GM20431 (cell line): ENCODE data around the gene LTF.
"Not testable (repeated sequence)": the region's sequence is repeated elsewhere in the genome, so short reads cannot be mapped to it uniquely, and the experiment has no call there.

Experiments
- in situ Hi-C: fragments of 300-500 bp; cut with MseI, MboI; formaldehyde crosslinking; loops from one replicate; pipeline ENCODE4 v1.15.0; 2020; ENCODE audit warnings: low sequenced_read_pairs; ENCODE audit not compliant: unreplicated experiment

The LTF gene

GRCh38 chr3:46464326-46465195 is at the start of gene LTF:
Gene LTF, minus strand, starts transcription at chr3:46464905. Its CDS starts 38 bp downstream, at chr3:46464867.
- in situ Hi-C loops: no loop called here

DNA sequence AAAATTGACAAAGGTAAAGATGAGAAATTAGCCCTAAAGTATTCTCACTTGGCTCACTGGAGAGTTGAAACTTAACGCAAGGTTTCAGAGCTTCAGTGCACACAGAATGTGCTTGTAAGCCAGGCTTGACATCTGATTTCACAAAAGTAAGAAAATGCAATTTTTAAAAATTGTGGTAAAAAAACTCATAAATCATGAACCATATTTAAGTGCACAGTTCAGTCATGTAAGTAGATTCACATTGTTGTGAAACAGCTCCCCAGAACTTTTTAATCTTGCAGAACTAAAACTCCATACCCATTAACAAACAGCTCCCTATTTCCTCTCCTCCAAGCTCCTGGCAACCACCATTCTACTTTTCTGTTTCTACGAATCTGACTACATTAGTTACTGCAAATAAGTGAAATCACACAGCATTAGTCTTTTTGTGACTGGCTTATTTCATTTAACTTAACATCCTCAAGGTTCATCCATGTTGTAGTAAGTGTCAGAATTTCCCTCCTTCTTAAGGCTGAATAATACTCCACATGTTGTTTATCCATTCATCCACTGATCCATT is 47.6 kb upstream of the LTF start:
- in situ Hi-C loops: no loop called here

- in situ Hi-C loops: no loop called here
These were observed 45.0 kb upstream of the LTF start for GRCh38 chr3:46509661-46510187.

- in situ Hi-C loops: no loop called here
These were observed 44.3 kb upstream of the LTF start for GRCh38 chr3:46508850-46509591.

- in situ Hi-C loops: no loop called here
These were observed 41.8 kb upstream of the LTF start for GRCh38 chr3:46506526-46506925.

DNA sequence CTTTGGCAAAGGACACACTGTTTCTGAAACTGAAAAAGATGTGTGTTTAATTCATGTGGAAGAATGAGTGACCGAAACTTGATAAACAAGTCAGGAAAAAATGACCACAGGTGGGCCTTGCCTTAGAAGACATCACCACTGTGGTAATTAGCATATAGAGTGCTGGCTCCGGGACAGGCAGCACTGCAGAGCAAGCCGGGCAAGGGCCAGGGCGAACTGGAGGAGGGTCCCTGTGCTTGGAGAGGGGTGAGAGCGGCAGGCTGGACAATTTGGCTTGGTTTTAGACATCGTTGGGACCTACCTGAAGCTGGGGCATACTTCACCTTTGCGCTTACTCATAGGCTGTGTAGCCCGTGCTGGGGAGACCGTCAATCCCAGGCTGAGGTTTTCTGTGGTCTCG is 41.2 kb upstream of the LTF start:
- in situ Hi-C loops: no loop called here

- in situ Hi-C loops: no loop called here
These were observed 40.1 kb upstream of the LTF start for GRCh38 chr3:46504789-46505188.

GRCh38 chr3:46503200-46503874 is 38.6 kb upstream of the LTF start:
- in situ Hi-C loops: no loop called here

DNA sequence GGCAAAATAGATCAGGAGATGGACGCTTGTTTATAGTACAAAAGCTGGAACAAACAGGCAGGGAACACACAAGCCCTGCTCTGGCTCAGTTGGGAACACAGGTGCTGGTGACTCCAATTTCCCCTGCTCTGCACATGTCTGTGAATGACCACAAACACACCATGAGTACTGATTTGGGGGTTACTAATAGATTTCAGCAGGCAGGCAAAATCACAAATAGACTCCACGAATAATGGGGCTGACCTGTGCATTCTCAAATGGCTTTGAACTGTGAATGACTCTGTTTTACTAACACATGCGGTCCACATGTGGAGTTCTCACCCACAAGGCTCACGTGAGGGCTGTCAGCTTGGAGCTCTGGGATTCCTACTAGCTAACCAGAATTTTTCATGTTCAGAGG is 37.0 kb upstream of the LTF start:
- in situ Hi-C loops: no loop called here

DNA sequence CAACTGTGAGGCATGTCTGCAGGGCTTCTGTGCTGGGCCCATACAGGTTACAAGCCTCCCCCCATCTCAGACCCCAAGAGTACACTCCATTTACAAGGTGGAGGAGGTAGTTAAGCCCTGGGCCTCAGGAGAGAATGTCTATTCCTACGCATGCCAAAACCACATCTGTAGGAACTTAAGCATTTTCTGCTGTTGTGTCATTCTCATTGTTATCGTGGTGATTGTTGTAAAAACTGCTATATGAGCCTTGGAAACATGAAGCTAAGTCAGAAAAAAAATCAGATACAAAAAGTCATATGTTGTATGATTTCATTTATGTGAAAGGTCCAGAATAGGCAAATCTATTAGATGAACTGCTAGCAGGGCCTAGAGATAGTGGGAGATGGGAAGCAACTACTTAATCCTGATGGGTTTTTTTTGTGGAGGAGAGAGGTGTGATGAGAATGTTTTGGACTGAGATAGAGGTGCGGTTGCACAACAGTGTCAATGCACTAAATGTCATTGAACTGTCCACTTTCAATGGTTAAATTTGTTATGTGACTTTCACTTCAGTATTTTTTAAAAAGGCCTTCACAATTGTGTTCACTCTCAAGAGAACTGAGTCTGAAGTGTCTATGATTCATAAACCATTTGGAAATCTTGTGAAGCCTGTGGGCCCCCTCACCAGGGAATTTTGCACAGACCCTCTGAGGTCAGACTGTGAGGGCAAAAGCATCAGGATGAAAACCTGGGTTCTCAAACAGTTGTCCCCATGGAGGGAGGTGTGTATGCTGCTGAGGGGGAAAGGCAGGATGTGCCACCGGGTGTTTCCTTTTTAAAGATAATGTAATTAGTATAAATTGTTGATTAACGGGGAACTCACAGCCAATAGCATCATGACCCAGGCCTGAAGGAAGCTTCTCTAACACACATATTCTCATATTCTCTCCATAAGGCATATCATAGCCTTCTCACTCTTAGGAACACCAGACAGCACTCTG is 36.2 kb upstream of the LTF start:
- in situ Hi-C loops: no loop called here

DNA sequence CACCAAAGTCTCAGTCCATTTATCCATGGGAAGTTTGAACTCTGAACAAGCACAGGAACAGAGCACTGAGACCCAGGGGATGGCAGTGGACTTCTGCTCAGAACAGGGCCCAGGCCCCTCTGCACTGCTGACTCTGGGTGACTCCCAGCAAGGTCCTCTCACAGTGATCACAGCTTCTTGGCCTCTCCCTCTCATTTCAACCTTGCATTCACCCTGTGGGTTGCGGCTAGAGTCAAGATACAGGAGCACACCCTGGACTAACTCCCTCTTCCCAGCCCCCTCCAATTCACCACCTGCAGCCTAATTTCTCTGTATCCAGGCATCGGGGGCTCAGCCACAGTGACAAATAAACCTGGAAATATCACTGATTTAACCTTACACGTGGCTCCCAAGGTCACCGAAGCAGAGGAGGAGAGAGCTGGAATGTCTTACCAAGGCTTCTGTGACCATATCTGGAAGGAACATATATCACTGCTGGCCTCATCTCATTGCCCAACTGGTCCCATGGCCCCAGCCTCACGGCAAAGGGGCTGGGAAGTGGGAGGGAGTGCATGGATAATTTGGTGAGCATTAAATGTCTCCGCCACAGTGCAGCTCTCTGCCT is 34.3 kb upstream of the LTF start:
- in situ Hi-C loops: no loop called here

DNA sequence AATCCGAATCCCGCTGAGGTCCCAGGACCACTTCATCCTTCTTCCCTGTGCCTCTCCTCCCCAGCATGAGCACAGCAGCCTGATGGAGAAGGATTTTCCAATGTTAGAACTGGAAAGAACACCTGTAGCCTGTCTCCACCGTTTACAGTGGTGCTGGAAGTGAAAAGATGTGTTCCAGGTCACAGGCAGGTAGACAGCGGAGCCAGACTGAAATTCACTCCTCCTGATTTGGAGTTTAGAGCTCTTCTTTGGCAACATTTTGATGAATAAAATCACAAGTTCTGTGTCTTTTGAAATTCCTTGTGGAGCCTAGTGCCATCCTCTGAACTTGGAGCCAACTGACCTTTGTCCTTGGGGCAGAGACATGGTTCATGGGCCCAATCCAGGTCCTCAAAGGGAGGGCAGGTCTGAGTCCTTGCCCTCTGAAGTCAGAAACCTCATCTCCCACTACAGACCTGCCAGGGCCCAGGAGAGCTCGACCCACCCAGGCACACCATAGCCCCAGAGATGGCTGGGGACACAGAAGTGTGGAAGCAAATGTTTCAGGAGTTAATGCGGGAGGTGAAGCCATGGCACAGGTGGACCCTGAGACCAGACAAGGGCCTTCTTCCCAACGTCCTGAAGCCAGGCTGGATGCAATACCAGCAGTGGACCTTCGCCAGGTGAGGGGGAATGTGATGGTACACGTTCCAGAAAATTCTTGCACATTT is 33.0 kb upstream of the LTF start, which contains the start of gene RTP3:
TSS of gene RTP3 (plus strand) at position 421 of the 710 bp plus-strand sequence. CDS start at position 508, 87 bp downstream.
- in situ Hi-C loops: no loop called here

DNA sequence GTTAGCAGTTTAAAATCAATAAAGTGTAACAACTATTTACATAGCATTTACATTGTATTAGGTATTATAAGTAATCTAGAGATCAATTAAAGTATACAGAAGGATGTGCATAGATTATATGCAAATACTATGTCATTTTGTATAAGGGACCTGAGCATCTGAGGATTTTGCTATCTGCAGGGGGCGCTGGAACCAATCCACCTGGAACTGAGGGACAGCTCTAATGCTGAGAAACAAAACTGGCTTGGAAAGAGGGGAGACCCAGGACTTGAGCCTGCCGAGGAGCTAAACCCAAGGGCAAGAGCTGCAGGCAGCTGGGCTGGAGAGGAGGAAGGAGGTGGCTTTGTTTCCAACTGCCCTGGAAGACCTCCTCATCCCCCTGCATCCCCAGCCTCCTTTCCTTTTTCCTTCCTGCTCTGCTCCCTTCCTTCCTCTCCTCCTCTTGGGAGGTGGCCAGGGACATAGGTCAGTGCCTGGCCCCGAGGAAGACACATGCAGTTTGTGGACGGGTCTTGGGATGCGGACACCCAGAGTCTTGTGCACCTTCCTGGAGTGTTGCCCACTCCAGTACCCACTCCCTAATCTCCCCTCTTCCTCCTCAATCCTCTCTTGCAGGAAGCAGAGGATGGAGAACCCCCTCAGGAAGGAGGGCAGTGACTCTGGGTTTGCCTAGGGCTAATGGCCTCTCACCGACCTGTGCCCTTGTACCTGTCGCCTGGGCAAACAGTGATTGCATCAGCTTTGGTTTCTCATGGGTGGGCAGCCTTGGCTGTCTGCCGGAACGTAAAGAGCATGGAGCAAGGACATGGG is 32.2 kb upstream of the LTF start:
- in situ Hi-C loops: no loop called here

GRCh38 chr3:46495901-46496456 is 31.3 kb upstream of the LTF start:
- in situ Hi-C loops: no loop called here

- in situ Hi-C loops: not testable (repeated sequence)
These were observed 29.8 kb upstream of the LTF start for GRCh38 chr3:46494491-46494890.

DNA sequence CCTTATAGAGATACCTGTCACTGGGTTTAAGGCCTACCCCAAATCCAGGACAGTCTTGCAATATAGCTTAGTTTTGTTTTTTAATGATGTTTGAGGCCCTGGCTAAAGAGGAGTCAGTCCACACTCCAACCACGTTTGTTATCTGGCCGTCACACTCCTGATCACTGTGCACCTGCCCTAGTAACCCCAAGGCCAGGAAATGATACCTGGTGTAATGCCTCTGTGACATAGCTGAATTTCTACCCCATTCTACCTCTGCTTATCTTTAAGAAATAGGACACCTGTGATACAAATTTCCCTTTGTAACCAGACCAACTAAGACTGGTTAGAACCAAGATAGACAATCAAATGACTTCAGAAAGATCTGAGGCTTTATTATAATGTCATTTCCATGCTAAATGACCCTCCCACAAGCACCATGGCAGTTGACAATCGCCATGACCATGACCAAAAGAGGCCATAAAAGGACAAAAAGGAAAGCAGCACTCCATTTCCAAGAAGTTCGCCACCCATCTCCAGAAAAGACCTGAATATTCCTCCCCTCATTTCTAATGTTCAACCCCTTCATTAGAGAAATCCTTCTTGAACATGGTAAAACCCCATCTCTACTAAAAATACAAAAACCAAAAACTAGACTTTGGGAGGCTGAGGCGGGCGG is 28.3 kb upstream of the LTF start:
- in situ Hi-C loops: no loop called here
